OCI-LY7 (cell line): Measurements from ENCODE around the gene EIPR1.

Experiments
- CTCF ChIP-seq: fragments of 200-600 bp; sonication (generic); conservative IDR thresholded peaks from 2 replicates; pipeline ENCODE4 v1.5.1; 2014; ENCODE audit warnings: mild to moderate bottlenecking, antibody characterized with exemption, low read length, moderate library complexity, mixed read lengths
- EZH2phosphoT487 ChIP-seq: fragments of 200-600 bp; sonication (generic); IDR thresholded peaks from 2 replicates; pipeline ENCODE4 v1.6.1; 2018; ENCODE audit warnings: low read depth, borderline replicate concordance, mild to moderate bottlenecking, mixed run types, antibody characterized with exemption, low read length, moderate library complexity, mixed read lengths

- no peak for TF ChIP-seq CTCF
- TF ChIP-seq EZH2phosphoT487, result no peak
Measured at GRCh38 chr2:3197308-3197707, 180.3 kb downstream of the EIPR1 start.
